HG03196 (cell line): Measurements from ENCODE around the gene HAPLN1.
"Not testable (repeated sequence)": the region's sequence is repeated elsewhere in the genome, so short reads cannot be mapped to it uniquely, and the experiment has no call there.

Experiments
- ATAC-seq: cut with Tn5 transposase; IDR thresholded peaks from one replicate; pipeline ENCODE4 v1.9.1; 2021; ENCODE audit not compliant: unreplicated experiment

The HAPLN1 gene

DNA sequence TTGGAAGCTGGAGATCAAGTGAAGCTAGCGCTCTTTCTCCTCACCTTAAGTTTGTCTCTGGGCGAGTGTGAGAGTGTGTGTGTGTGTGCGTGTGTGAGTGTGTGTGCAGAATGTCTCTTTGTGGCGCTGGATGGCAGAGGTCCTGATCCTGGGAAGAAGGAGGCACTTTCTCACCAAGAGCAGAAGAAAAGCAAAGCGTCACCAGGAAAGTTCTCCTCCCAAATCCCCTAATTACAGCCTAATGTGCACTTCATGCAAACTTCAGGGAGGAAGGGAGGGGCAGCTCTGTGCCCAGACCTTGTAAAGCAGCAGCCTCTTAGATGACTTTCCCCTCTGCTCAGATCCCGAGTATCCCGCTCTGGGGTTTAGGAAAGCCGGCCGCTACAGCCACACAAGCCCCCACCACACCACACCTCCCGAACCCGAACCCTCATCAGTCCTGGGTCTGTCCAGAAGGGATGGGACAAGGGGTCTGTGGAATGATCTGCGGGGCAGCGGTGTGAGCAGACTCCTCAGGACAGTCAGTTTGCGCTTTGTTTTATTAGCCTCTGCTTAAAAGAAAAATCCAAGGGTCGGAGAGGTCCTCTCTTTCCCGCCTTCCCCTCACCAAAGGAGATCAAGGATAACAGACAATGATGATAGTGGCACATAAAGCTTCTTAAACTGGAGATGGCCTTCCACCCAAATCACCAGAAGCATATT lies at the start of gene HAPLN1:
TSS of gene HAPLN1 (minus strand) at position 20 of the 702 bp plus-strand sequence. CDS start 47,332 bp downstream, outside the sequence.
- no peak for ATAC-seq

DNA sequence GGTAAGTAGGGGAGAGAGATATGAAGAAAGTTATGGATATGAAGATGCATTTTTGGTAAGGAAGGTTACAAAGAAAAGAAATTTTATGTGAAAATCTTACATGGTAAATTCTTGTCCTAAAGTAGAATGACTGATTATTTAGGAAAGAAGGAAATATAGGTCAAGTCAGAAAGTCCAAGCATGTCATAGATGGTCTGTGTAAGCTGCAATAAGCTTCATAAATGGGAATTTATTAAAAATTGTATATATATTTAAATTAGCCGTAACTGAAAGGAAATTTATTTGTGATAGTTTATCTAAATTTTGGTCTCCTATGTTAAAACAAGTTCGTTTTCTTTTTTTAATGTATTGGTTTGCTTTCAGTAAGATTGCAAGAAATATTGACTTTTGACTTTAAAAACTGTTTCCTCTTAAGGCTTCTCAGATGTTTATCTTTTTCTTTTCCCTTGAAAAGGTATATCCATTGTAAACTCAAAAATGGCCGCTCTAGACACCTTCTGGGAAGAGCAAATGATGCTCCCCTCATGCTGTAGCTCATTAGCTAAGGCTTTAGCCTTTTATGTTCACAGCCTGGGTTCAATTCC lies 46.8 kb upstream of the HAPLN1 start:
- ATAC-seq, result no peak

DNA sequence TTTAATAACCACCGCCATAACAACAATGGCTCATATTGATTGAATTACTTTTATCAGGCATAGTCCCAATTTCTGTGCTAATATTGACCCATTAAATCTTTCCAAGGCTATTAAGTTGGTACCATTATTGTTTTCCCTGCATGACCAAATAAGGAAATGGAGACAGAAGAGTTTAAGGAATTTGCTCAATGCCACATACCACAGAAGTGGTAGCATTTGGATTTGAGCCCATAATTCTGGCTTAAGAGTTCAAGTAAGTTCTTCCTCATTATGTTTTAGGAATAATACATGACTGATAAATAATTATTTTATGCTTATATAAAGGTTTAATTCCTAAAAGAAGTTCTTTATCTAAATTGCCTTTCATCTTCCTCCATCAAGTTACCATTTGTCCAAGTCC lies 43.4 kb upstream of the HAPLN1 start:
- no peak for ATAC-seq

DNA sequence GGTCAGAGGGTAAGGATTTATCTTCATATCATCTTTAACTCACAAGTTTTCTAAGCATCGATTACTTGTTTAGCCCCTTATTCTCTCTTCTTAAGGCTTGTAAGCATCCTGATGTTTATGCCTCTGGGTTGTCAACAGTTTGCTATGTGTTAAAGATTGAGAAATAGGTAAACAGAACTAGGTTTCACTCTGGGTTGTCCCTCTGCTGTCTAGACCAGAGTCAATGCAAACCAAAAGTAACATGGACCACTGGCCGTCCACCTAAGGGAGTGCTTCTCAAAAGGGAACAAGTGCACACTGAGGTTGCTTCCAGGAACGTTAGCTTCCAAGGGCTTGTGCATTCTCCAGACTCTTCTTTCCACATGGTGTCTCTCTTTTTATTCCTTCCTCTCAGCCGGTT lies 39.9 kb upstream of the HAPLN1 start:
- ATAC-seq, result no peak

DNA sequence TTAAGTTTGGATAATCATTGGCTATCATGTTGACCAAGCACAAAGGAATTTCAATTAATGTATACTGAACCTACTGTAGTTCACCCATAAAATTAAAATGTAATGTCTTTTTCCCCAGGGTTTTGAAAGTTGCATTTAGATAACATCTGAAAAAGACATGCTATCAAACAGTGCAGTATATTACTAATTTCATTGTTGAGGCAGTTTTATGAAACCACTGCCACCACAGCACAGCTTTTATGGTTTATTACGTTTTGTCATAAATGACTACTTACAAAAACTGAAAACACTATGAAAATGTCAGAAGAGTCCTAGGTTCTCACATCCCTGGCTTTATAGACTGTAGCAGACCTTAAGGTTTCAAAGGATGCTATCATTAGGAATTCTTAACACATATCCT lies 32.0 kb upstream of the HAPLN1 start:
- ATAC-seq, result no peak

DNA sequence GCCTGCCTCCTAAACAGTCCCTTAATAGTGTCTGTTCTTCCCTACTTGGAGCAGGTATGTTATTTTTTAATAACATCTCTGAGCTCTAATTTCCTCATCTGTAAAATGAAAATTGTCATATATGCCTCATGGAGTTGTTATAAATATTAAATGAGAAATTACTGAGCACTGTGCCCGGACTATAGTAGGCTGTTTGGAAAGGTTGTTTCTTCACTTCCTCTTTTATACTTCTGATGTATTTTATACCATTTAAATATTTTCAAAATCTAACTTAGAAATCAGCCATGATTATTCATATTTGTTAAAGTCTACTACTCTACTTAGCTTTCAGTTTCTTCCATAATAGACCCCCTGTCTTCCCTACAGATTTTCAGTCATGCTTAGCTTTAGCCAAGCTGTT lies 30.5 kb upstream of the HAPLN1 start:
- no peak for ATAC-seq

DNA sequence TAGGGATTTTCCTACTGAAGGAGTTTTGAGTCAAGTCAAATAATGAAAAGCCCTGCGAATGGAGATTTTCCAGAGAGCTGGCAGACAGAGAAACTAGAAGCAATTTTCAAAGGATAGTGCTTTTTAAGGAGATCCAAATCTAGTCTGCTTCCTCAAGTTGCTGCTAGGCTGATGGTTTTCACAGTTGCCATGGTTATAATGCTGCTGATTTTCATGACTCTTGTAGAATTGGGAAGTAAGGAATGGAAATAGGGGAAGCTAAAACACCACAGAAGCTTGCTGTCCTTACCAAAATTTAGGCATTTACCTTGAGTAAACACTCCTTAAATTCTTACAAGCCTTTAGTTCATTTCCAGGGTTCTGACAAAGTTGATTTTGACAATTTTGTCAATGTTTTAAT lies 30.1 kb upstream of the HAPLN1 start:
- no peak for ATAC-seq

DNA sequence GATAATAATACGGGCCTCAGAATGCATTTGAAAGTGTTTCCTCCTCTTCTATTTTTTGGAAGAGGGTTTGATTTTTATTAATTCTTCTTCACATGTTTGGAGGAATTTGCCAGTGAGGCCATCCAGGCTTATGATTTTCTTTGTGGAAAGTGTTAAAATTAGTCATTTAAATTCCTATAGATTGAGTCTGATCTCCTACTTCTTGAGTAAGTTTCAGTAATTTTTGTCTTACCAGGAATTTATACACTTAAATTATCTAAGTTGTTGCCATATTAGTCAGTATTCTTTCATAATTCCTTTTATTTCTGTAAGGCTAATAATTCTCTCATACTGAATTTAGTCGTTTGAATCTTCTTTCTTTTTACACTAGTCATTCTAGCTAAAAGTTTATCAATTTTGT lies 25.2 kb upstream of the HAPLN1 start:
- ATAC-seq, result no peak

DNA sequence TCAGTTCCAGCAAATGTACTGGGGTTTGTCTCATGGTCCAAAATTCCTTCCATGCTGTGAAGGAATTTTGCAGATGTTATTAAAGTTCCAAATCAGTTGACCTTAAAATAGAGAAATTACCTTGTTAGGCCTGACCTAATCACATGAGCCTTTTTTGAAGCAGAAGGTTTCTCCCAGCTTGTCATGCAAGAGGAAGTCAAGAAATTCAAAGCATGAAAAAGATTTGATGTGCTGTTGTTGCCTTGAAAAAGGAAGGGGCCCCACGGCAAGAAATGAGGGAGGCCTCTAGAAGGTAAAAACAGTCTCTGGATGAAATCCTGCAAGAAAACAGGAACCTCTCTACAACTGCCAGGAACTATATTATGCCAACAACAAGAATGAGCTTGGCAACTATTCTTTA lies 24.2 kb upstream of the HAPLN1 start:
- ATAC-seq, result no peak

DNA sequence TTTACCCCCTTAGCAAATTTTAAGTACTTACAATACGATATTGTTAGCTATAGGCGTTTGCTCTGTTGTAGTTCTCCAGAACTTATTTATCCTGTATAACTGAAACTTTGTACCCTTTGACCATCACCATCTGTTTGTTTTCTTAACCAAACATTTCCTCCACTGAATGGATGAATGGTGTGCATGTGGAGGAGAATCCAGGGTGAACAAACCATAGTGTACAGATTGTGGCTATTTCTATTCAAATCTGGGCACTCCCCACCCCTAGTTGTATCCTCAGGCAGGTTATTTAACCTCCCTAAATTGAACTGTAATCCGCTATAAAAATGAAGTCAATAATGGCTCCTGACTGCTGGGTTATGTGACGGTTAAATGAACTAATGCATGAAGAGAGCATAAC lies 21.4 kb upstream of the HAPLN1 start:
- ATAC-seq, result no peak

DNA sequence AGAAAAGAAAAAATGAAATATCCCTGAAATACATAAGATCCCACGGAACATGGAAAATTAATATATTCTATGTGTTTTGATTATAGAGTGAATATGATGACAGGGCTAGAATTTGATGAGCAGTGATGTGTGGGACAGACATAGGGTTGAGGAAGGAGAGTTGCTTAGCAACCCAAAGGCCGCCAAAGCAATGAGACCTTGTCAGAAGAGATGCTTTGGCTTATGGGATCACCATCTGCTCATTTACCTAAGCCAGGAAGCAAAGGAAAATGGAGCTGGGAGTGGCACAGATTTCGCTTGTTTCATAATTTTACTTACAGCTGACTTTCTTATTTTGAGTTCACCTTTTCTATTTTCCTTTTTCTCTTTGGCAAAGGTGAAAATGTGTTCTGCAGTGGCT lies 20.9 kb upstream of the HAPLN1 start:
- no peak for ATAC-seq

DNA sequence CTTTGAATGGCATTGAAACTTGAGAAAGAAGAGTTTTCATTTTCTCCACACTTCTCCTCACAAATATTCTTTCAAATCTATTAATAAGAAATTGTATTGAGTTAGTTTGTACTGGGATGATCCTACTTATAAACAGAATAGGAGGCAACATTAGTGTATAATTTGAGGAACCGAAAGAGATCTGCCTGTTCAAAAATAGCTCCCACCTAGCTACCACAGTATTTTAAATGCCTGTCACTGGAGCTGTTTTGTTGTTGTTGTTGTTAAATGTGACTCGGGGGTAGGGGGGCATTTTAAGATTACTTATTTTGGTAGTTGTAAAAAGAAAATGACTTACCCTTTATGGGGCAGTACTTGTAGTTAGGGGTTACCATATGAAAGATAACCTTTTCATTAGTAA lies 20.1 kb upstream of the HAPLN1 start:
- no peak for ATAC-seq

DNA sequence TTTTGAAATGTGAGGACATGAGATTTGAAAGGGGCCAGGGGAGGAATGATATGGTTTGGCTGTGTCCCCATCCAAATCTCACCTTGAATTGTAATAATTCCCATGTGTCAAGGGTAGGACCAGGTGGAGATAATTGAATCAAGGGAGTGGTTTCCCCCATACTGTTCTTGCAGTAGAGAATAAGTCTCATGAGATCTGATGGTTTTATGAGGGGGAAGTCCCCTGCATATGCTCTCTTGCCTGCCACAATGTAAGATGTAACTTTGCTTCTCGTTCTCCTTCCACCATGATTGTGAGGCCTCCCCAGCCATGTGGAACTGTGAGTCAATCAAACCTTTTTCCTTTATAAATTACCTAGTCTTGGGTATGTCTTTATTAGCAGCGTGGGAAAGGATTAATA lies 15.5 kb upstream of the HAPLN1 start:
- ATAC-seq, result not testable (repeated sequence)

DNA sequence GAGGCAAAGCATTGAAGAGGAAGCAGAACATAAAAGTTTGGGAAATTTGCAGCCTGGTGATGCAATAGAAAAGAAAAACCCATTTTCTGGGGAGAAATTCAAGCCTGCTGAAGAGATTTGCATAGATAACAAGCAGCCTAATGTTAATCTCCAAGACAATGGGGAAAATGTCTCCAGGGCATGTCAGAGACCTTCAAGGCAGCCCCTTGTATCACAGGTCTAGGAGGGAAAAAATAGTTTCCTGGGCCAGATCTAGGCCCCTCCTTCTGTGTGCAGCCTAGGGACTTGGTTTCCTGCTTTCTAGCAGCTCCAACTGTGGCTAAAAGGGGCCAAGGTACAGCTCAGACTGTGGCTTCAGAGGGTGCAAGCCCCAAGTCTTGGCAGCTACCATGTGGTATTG lies 14.4 kb upstream of the HAPLN1 start:
- ATAC-seq, result not testable (repeated sequence)

DNA sequence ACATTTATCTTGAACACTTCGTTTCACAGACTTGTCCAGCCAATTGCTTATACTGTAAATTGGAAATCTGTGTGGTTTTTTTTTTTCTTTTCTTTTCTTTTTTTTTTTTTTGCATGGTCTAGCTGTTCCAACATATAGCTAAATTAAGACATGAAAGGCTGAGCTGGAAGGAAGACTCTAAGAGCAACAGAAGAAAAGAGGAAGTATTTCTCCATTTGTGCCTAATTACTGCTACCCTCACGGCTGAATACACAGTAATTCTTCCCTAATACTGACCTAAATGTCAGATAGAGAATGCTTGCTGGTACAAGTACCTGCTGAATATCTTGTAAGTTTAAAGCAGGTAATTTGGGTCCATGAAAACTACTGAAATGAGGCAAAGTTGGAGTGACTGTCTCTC lies 11.0 kb upstream of the HAPLN1 start:
- ATAC-seq, result no peak

DNA sequence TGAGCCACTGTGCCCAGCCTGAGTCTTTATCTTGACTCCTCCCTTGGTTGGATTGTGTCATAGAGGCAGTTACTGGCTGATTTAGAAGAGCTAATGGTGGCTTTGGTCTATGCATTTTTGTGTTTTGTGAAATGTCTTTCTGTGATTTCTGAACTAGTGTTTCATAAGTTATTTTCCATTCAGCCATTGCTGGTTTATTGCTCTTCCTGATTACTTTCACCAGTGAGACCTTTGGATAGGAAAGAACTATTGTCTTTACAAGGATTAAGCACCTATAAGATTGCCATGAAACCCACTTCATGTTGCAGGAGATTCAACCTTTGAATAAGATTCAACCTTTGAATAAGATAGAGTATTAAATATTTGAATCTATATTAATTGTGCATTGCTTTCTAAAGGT lies 8.7 kb upstream of the HAPLN1 start:
- no peak for ATAC-seq

DNA sequence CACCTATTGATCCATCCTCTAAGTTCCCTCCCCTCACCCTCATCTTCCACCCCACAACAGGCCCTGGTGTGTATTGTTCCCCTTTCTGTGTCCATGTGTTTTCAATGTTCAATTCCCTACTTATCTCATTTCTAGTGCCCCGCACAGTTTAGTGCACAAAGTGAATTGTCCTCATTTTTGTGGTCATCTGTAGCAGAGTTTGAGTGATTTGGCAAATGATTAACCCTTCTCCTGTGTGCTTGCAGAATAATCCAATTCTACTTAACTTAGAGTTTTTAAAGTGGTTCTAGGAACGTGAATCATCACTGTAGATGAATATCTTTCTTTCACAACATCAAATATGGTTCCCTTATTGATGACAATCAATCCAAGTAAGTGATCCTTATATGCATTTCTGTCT lies 6.3 kb upstream of the HAPLN1 start:
- ATAC-seq, result no peak

DNA sequence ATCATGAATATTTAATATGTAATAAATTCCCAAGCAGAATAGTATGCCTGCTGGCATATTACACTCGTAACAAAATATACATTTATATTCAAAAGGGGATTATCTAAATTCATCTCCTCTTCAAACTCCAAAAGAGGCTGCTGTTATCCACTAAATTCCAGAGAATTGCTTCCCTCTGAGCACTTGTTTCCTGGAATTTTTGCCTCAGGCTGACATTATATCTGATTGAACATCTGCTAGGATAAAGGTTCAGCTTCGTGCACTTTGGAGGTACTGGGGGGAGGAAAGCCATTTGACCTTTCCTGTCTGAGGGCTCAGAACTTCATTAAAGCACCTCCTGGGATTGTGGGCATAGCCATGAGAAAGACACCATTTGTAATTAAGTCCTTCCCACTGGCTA lies 4.3 kb upstream of the HAPLN1 start:
- no peak for ATAC-seq

DNA sequence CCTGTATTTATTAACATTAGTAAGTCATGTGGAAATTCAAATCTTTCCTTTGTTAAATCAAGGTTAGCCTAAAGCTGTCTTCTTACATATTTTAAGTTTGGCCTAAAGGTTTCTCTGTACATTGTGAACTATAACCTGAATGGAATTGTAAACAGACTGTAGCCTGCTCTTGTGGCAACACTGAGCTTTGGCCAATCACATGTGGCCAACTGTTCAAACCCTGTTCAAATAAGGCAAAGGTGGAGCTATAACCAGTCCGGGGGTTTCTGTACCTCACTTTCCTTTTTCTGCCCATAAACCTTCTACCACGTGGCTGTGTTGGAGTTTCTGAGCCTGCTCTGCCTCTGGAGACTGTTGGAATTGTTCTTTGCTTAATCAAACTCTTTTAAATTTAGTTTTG lies 3.3 kb upstream of the HAPLN1 start:
- ATAC-seq, result no peak

DNA sequence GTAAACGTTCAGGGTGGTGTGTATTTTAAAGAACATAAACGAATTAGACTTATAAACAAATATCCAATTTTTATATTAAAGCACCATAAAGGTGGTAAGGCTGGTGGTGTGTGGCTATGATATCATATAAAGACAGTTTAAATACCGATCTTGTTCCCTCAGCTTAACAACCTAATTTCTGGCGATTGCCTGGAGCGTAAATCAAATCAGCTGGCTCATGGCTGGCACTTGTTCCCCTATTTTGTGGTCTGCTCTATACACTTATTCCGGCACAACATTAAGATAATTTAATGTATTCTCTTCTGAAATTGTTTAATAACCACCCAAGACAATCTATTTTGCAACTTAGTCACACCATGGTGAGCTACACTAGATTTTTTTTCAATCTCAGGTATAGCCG lies 2.4 kb upstream of the HAPLN1 start:
- no peak for ATAC-seq

DNA sequence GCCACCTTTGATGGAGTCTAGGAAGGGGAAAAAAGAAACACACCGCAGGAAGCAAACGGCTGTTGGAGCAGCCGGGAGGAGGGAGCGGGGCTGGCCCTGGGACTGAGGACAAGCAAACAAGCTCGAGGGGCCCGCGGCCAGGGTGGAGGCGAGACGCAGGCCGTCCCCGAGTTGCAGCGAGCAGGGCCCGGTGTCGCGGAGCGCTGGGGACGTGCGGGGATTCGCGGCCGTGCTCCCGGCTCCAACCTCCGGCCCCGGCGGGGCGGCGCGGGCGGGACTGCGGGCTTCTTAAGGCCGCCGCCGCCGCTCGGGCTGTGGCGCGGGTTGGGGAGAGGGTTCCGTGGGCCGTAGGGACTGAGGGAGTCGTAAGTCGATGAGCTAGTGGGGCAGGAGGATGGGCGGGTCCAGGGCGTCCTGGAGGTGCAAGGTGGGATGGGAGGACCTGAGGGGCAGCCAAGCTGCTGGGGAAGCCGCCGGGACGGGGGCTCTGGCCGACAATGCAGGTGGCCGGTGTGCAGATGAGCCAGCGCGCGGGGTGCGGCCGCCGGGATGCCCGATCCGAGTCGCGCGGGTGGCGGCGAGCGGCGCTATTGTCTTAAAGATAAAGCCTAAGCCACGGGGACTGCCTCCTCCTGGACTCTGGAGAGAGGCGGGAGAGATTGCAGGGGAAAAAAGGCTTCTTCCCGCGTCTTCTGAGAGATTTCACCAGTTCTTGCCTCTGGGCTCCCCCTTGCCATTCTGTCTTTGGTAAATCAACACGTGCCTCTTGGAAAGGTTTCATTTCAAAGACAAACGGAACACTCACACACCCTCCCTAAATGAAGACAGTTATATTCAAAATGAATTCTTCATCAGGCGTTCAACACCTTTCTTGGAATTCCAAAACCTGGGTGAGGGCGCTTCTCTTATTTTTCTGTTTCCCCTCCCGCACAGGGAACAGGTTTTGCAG lies 1.6 kb upstream of the HAPLN1 start:
- peak; percentile 67 for ATAC-seq

DNA sequence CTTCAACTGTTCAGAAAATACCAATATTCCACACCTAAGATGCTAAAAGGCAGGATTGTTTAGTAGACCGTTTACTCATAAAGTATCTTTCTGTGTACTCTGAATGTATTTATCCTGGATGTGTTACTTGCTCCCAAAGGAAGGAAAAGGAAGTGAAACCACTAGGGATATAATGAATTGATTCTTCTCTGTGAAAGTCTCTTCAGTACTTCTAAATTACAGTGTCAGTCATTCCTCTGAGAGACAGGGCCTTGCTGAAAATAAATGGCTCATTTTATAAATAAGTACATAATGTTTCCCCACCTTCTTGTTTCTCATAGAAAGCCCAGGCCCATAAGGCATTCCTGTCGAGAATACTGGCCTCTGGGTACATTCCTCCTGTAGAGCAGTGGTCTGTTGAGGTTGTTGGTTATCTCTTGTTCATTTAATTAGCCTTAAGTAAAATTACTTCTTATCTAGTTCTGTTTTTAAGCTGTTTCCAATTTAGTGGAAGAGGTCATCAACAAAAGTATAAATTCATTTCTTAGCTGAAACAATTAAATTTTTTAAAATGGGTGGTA lies 1.6 kb downstream of the HAPLN1 start:
- no peak for ATAC-seq
